ENCODE data around the gene VIM. TPM values are rescaled to one million over a fixed set of nuclear protein-coding genes. Genes with fewer than 3 reads are reported as not detected.
A peak's percentile ranks its signal among the peaks of the same experiment; 100 is the strongest.

Gene VIM
- total RNA-seq, 6 donors from 2014 or later = 999 to 2,711 (median 1,731) TPM

DNA sequence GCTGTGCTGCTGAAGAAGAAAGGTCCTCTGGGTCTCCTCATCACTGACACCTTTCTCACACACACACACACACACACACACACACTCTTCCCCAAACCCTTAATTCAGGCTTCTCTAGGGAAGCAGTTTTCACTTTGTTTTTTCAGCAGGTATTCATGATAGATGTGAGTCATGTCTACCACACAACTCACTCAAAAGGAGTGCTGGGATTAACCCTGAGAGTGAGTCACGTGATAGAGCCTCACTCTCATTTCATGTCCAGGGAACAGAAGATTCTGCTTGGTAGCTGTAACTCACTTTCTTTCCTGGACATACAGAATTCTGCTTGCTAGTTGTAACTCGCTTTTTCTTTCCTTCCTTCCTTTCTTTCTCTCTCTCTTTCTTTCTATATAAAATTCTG is 45.4 kb downstream of the VIM start:
- ATAC-seq (ENCODE audit: low FRiP score in 2 of 2) = no peak
- Histone ChIP-seq H3K36me3 (no peaks in the 10 kb centered on the region), H3K4me1 (no peaks in the 10 kb centered on the region), H3K4me3 (no peak overlapping the region), H3K27me3 (no peaks in the 10 kb centered on the region), H3K27ac (no peak overlapping the region), H3K9me3 (no peaks in the 10 kb centered on the region)
- 72 to 77% methylated on average over 2 of the region's 2 CpGs for WGBS, 2 donors
- TF ChIP-seq, protein P1, sequence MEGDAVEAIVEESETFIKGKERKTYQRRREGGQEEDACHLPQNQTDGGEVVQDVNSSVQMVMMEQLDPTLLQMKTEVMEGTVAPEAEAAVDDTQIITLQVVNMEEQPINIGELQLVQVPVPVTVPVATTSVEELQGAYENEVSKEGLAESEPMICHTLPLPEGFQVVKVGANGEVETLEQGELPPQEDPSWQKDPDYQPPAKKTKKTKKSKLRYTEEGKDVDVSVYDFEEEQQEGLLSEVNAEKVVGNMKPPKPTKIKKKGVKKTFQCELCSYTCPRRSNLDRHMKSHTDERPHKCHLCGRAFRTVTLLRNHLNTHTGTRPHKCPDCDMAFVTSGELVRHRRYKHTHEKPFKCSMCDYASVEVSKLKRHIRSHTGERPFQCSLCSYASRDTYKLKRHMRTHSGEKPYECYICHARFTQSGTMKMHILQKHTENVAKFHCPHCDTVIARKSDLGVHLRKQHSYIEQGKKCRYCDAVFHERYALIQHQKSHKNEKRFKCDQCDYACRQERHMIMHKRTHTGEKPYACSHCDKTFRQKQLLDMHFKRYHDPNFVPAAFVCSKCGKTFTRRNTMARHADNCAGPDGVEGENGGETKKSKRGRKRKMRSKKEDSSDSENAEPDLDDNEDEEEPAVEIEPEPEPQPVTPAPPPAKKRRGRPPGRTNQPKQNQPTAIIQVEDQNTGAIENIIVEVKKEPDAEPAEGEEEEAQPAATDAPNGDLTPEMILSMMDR (IDR thresholded peaks at IDR 0.05) = no peak
- TF ChIP-seq EP300 (IDR thresholded peaks at IDR 0.05) = no peak
- no peak for TF ChIP-seq POLR2AphosphoS5 (IDR thresholded peaks at IDR 0.05)
- TF ChIP-seq POLR2A (IDR thresholded peaks at IDR 0.05) = no peak
- no peak for DNase-seq

DNA sequence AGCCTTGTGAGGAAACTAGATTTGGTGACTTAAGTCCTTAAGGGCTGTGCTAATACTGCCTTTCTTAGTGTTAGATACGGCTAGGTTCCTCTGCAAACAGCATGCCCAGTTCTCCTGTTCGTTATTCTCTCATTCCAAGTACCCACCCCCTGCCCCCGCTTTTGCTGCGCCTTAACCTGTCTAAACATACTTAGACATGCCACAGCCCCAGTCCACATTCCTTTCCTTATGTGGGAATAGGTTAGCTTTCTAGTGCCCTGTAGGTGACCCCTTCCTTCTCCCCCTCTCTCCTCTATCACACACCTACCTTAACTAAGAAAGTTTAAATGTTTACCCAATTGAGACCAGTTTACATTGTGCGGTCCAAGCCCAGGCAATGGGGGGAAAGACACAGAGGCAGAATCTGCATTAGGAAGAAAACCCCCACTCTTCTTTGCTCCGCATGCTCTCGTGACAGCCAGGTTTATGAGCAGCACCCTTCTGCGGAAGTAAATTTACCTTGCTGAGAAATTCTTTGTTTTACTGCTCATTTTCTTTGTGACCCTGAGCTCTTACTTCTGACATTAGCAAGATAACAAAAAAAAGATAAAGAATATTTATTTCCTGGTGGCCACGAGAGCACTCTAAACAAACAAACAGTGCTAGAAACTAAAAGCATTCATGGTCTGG is 48.8 kb downstream of the VIM start:
- peaks cover 0 to 3% (median under 1%) of the 10 kb centered on the region in 4 donors for H3K9me3 ChIP-seq
- DNase-seq (no peak), ATAC-seq (ENCODE audit: low FRiP score in 2 of 2) (no peak)
- TF ChIP-seq POLR2A (IDR thresholded peaks at IDR 0.05) = no peak
- TF ChIP-seq, protein P1 (IDR thresholded peaks at IDR 0.05) = no peak
- H3K27ac ChIP-seq = no peak overlapping the region
- H3K4me1 ChIP-seq = no peaks in the 10 kb centered on the region
- WGBS, 2 donors = 80 to 84% methylated on average over 9 of the region's 9 CpGs
- no peak overlapping the region for H3K4me3 ChIP-seq
- no peaks in the 10 kb centered on the region for H3K36me3 ChIP-seq
- H3K27me3 ChIP-seq = no peaks in the 10 kb centered on the region

DNA sequence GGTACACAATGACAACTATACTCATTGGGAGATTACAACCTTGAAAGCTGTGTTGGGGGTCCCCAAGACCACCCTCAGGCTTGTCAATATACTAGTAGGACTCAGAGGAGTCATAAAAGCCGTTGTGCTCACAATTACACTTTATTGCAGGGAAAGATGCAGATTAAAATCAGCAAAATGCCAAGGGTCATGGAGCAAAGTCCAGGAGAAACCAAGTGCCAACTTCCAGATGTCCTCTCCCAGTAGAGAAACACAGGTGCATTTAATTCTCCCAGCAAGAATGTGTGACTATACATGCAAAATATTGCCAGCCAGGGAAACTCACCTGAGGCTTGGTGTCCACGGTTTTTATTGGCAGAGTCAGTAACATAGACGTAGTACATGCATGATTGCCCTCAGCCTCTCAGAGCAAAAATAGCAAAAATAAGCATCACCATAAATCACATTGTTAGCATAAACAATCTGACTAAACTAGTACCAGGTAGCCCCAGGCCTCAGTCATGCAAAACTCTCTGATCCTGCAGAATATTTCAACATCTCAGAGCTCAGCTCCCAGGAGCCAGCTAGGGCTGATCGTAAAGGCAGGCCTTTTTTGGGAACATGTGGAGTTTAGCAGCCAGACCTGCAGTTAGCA is 50.7 kb downstream of the VIM start:
- H3K4me3 ChIP-seq = no peak overlapping the region

DNA sequence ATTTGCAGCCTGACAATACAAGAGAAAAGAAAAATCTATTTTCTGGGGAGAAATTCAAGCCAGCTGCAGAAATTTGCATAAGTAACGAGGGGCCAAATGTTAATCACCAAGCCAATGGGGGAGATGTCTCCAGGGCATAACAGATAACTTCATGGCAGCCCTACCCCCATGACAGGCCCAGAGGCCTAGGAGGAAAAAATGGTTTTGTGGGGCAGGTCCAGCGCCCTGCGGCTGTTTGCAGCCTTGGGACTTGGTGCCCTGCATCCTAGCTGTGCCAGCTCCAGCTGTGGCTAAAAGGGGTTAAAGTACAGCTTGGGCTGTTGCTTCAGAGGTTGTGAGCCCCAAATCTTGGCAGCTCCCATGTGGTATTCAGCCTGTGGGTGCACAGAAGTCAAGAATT is 54.3 kb downstream of the VIM start:
- TF ChIP-seq POLR2AphosphoS5 (IDR thresholded peaks at IDR 0.05) (no peak), POLR2A (IDR thresholded peaks at IDR 0.05) (no peak), EP300 (IDR thresholded peaks at IDR 0.05) (no peak)
- TF ChIP-seq, protein P1 (IDR thresholded peaks at IDR 0.05) = no peak
- WGBS, 2 donors = 88 to 92% methylated on average over 3 of the region's 3 CpGs
- no peaks in the 10 kb centered on the region for H3K4me1 ChIP-seq

More for the DNA sequence above, 50.7 kb downstream of the VIM start:
- no peaks in the 10 kb centered on the region for H3K4me1 ChIP-seq
- 85% methylated on average over 4 of the region's 4 CpGs for WGBS, 2 donors
- ATAC-seq (ENCODE audit: low FRiP score in 2 of 2) = no peak
- no peak overlapping the region for H3K27ac ChIP-seq
- no peaks in the 10 kb centered on the region for H3K27me3 ChIP-seq
- peaks cover 4 to 12% (median 9%) of the 10 kb centered on the region in 4 donors for H3K9me3 ChIP-seq
- DNase-seq = no peak
- no peaks in the 10 kb centered on the region for H3K36me3 ChIP-seq
- TF ChIP-seq POLR2A (IDR thresholded peaks at IDR 0.05) (no peak), EP300 (IDR thresholded peaks at IDR 0.05) (no peak), POLR2AphosphoS5 (IDR thresholded peaks at IDR 0.05) (no peak)
- TF ChIP-seq, protein P1 (IDR thresholded peaks at IDR 0.05) = no peak

More for the DNA sequence above, 54.3 kb downstream of the VIM start:
- ATAC-seq (ENCODE audit: low FRiP score in 2 of 2) = no peak
- H3K9me3 ChIP-seq = peaks cover 4 to 12% (median 9%) of the 10 kb centered on the region in 4 donors
- no peaks in the 10 kb centered on the region for H3K27me3 ChIP-seq
- H3K27ac ChIP-seq = no peak overlapping the region
- no peak overlapping the region for H3K4me3 ChIP-seq
- peak in 1 of 2 donors; percentile 2 for DNase-seq
- H3K36me3 ChIP-seq = no peaks in the 10 kb centered on the region

All from upper lobe of left lung (tissue), 6 donors.